ENCODE results near the gene UBE3D. TPM values are rescaled to one million over a fixed set of nuclear protein-coding genes. Genes with fewer than 3 reads are reported as not detected.

UBE3D gene
- total and polyA plus RNA-seq, 2 of the 8 experiments (the other 6 are each of a cell fraction or from before 2014, with no cell fraction given), result 5.7 to 16.3 TPM

GRCh38 chr6:82976179-82976578 lies 89.5 kb downstream of the UBE3D start:
- Histone ChIP-seq H2BK15ac (ENCODE audit: low read length) (no peak overlapping the region), H2AK5ac (ENCODE audit: low read depth, low read length) (no peak overlapping the region), H3K9ac (replicated peaks in 1 of 4; ENCODE audit: extremely low read depth in 1 of 4, low read depth in 3 of 4, low read length in 3 of 4) (no peak overlapping the region), H2BK120ac (replicated peaks; ENCODE audit: low read depth, low read length) (no peak overlapping the region), H4K91ac (replicated peaks; ENCODE audit: insufficient read length, low read length) (no peak overlapping the region), H3K23ac (ENCODE audit: insufficient read length) (no peak overlapping the region), H3K56ac (replicated peaks; ENCODE audit: insufficient read length, low read depth, low read length) (no peak overlapping the region), H3K79me1 (ENCODE audit: low read depth, low read length) (no peaks in the 10 kb centered on the region), H3K23me2 (ENCODE audit: low read depth, low read length) (peaks cover 1% of the 10 kb centered on the region; the same call in 1 of the 2 replicates), H3K4me3 (ENCODE audit: extremely low read depth in 1 of 4, insufficient read depth in 2 of 4, low read depth in 3 of 4, low read length in 4 of 4) (no peak overlapping the region), H4K20me1 (replicated peaks in 1 of 2; ENCODE audit: control insufficient read depth in 1 of 2, insufficient read depth in 2 of 2, low read length in 2 of 2) (no peaks in the 10 kb centered on the region), H3K27ac (ENCODE audit: low read depth, low read length) (no peak overlapping the region), H3K79me2 (ENCODE audit: control insufficient read depth in 1 of 2, insufficient read depth in 2 of 2, low read length in 2 of 2) (no peaks in the 10 kb centered on the region), H3K4ac (replicated peaks; ENCODE audit: insufficient read length, low read depth, low read length) (no peak overlapping the region), H2AFZ (ENCODE audit: low read length) (no peak overlapping the region), H4K8ac (ENCODE audit: extremely low read depth, insufficient read depth, low read length) (no peak overlapping the region), H3K36me3 (ENCODE audit: control insufficient read depth in 2 of 4, insufficient read depth in 4 of 4, low read length in 3 of 4) (no peaks in the 10 kb centered on the region), H3K4me1 (replicated peaks in 1 of 4; ENCODE audit: control insufficient read depth in 3 of 4, insufficient read depth in 4 of 4, low read length in 3 of 4) (no peaks in the 10 kb centered on the region), H3K4me2 (ENCODE audit: insufficient read depth in 1 of 2, low read depth in 2 of 2, low read length in 2 of 2) (no peak overlapping the region), H3K9me3 (ENCODE audit: insufficient read depth in 2 of 2, low read depth in 1 of 2, low read length in 1 of 2) (no peaks in the 10 kb centered on the region), H3K27me3 (replicated peaks in 1 of 4; ENCODE audit: control insufficient read depth in 3 of 4, extremely low read depth in 1 of 4, insufficient read depth in 3 of 4, low read length in 3 of 4) (no peaks in the 10 kb centered on the region), H3K18ac (ENCODE audit: extremely low read depth, low read length) (no peak overlapping the region), H2BK12ac (ENCODE audit: low read depth, low read length) (no peak overlapping the region), H3K14ac (ENCODE audit: insufficient read length) (no peak overlapping the region), H4K5ac (ENCODE audit: insufficient read length, low read depth, low read length) (no peak overlapping the region), H2BK5ac (ENCODE audit: low read depth, low read length) (no peak overlapping the region), H2BK20ac (ENCODE audit: low read length) (no peak overlapping the region)
- DNase-seq (ENCODE audit: low read depth in 1 of 2, low spot score in 2 of 2) (no peak), FAIRE-seq (no peak)
- no peak for TF ChIP-seq GABPA (IDR thresholded peaks at IDR 0.05; ENCODE audit: borderline replicate concordance, insufficient read depth, low read length)
- TF ChIP-seq EP300 (IDR thresholded peaks at IDR 0.05; ENCODE audit: borderline replicate concordance in 1 of 2, low read depth in 2 of 2, low read length in 2 of 2), result no peak
- TF ChIP-seq SUZ12 (IDR thresholded peaks at IDR 0.05; ENCODE audit: low read length), result no peak
- TF ChIP-seq TCF12 (IDR thresholded peaks at IDR 0.05; ENCODE audit: low read depth, low read length), result no peak
- no peak for TF ChIP-seq CREB1 (IDR thresholded peaks at IDR 0.05)
- no peak for TF ChIP-seq E2F6 (IDR thresholded peaks at IDR 0.05)
- no peak for TF ChIP-seq TAF7 (optimal IDR thresholded peaks at IDR 0.05; ENCODE audit: borderline replicate concordance, low read depth, low read length)
- WGBS, 2 experiments (ENCODE audit: extremely low coverage in 1 of 2, insufficient coverage in 1 of 2, insufficient read length in 1 of 2, insufficient replicate concordance in 2 of 2, low coverage in 1 of 2, low lambda C conversion rate in 2 of 2, missing lambda C conversion rate in 1 of 2), result 89% methylated on average over 1 of the region's 1 CpG; no CpG with 5 or more reads in 1 of the 2 experiments
- POLR2A ChIA-PET (ENCODE audit: partially characterized antibody), result no interaction called here
- CTCF ChIA-PET (ENCODE audit: partially characterized antibody), result interaction anchor here (1.4 to 1.6 kb wide), 2 partner anchors 22 to 25 kb away, joined by 3 read pairs; no protein-coding TSS in a partner anchor

Data from H1 (cell line).